ENCODE data around the gene RNF31. TPM values are rescaled to one million over a fixed set of nuclear protein-coding genes. Genes with fewer than 3 reads are reported as not detected.

RNF31 gene
- total and polyA plus RNA-seq, 9 donors, result 19.2 to 74.4 (median 52.3) TPM

DNA sequence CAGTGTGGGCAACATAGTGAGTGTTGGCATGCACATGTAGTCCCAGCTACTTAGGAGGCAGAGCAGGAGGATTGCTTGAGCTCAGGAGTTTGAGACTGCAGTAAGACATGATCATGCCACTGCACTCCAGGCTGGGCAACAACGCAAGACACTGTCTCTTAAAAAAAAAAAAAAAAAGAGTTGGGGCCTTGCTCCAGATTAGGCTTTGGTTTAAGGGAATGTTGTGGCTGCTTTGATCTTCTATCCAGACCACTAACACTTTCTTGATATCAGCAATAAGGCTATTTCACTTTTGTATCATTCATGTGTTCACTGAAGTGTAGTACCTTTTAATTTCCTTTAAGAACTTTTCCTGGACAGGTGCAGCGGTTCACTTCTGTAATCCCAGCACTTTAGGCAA is 19.6 kb upstream of the RNF31 start:
- no peaks in the 10 kb centered on the region for H3K27me3 ChIP-seq
- DNase-seq, result no peak
- TF ChIP-seq EP300 (IDR thresholded peaks at IDR 0.05) (no peak), POLR2A (IDR thresholded peaks at IDR 0.05) (no peak)
- TF ChIP-seq, protein P1, sequence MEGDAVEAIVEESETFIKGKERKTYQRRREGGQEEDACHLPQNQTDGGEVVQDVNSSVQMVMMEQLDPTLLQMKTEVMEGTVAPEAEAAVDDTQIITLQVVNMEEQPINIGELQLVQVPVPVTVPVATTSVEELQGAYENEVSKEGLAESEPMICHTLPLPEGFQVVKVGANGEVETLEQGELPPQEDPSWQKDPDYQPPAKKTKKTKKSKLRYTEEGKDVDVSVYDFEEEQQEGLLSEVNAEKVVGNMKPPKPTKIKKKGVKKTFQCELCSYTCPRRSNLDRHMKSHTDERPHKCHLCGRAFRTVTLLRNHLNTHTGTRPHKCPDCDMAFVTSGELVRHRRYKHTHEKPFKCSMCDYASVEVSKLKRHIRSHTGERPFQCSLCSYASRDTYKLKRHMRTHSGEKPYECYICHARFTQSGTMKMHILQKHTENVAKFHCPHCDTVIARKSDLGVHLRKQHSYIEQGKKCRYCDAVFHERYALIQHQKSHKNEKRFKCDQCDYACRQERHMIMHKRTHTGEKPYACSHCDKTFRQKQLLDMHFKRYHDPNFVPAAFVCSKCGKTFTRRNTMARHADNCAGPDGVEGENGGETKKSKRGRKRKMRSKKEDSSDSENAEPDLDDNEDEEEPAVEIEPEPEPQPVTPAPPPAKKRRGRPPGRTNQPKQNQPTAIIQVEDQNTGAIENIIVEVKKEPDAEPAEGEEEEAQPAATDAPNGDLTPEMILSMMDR (IDR thresholded peaks at IDR 0.05), result no peak
- H3K4me1 ChIP-seq (ENCODE audit: insufficient read depth), result no peaks in the 10 kb centered on the region
- H3K36me3 ChIP-seq, result no peaks in the 10 kb centered on the region
- 73 to 84% (median 77%) methylated on average over 2 of the region's 2 CpGs for WGBS, 3 donors
- H3K27ac ChIP-seq, result no peak overlapping the region
- intact Hi-C loops (cut with DNase I), result no loop called here
- no peaks in the 10 kb centered on the region for H3K9me3 ChIP-seq
- H3K4me3 ChIP-seq, result no peak overlapping the region

DNA sequence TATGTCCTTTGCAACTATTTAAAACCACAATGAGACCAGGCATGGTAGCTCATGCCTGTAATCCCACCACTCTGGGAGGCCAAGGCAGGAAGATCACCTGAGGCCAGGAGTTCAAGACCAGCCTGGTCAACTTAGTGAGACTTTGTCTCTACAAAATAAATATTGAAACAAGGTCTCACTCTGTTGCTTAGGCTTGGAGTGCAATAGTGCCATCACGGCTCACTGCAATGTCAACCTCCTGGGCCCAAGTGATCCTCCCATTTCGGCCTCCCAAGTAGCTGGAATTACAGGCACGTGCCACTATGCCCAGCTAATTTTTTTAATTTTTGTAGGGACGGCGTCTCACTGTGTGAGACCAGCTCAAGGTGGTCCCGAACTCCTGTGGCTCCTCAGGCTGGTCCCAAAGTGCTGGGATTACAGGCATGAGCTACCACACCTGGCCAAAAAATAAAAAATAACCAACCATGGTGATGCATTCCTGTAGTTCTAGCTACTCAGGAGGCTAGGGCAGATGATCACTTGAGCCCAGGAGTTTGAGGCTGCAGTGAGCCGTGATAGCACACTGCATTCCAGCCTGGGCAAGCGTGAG is 17.8 kb upstream of the RNF31 start:
- peak in 1 of 5 donors; percentile 19 for DNase-seq

DNA sequence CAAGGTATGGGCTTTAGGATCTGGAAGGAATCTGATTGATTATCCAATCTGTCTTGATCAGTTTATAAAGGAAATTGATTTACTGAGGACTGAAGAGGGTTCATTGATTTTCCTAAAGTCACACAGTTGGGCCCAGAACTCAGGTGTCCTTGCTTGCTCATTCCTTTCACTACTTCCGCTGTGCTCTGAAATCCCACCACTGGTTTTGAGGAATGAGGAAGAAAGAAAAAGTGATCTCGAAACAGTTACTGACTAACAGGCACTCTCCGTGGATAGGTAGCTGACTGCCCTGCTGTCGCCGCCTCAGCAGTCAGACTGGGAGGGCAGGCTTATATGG is 16.9 kb upstream of the RNF31 start, which contains the start of gene FITM1:
FITM1 (plus strand) TSS at position 280 of the 337 bp plus-strand sequence. CDS start 905 bp downstream, outside the sequence.
- Histone ChIP-seq H3K9me3 (no peaks in the 10 kb centered on the region), H3K4me1 (ENCODE audit: insufficient read depth) (no peaks in the 10 kb centered on the region), H3K27me3 (no peaks in the 10 kb centered on the region), H3K27ac (no peak within 1 kb of the TSS), H3K36me3 (no peaks in the 10 kb centered on the region), H3K4me3 (no peak within 1 kb of the TSS)
- DNase-seq, result peak in 1 of 5 donors; percentile 15
- TF ChIP-seq POLR2A (IDR thresholded peaks at IDR 0.05) (no peak), EP300 (IDR thresholded peaks at IDR 0.05) (no peak)
- intact Hi-C loops (cut with DNase I), result no loop called here
- WGBS, 3 donors, result 92 to 95% (median 93%) methylated on average over 5 of the region's 5 CpGs

More for the DNA sequence above, 17.8 kb upstream of the RNF31 start:
- H3K27me3 ChIP-seq, result no peaks in the 10 kb centered on the region
- H3K9me3 ChIP-seq, result no peaks in the 10 kb centered on the region
- intact Hi-C loops (cut with DNase I), result no loop called here
- no peaks in the 10 kb centered on the region for H3K36me3 ChIP-seq
- H3K27ac ChIP-seq, result no peak overlapping the region
- TF ChIP-seq POLR2A (IDR thresholded peaks at IDR 0.05) (no peak), EP300 (IDR thresholded peaks at IDR 0.05) (no peak)
- TF ChIP-seq, protein P1 (IDR thresholded peaks at IDR 0.05), result no peak
- H3K4me3 ChIP-seq, result no peak overlapping the region
- no peaks in the 10 kb centered on the region for H3K4me1 ChIP-seq (ENCODE audit: insufficient read depth)
- WGBS, 3 donors, result 91 to 94% (median 93%) methylated on average over 8 of the region's 8 CpGs

DNA sequence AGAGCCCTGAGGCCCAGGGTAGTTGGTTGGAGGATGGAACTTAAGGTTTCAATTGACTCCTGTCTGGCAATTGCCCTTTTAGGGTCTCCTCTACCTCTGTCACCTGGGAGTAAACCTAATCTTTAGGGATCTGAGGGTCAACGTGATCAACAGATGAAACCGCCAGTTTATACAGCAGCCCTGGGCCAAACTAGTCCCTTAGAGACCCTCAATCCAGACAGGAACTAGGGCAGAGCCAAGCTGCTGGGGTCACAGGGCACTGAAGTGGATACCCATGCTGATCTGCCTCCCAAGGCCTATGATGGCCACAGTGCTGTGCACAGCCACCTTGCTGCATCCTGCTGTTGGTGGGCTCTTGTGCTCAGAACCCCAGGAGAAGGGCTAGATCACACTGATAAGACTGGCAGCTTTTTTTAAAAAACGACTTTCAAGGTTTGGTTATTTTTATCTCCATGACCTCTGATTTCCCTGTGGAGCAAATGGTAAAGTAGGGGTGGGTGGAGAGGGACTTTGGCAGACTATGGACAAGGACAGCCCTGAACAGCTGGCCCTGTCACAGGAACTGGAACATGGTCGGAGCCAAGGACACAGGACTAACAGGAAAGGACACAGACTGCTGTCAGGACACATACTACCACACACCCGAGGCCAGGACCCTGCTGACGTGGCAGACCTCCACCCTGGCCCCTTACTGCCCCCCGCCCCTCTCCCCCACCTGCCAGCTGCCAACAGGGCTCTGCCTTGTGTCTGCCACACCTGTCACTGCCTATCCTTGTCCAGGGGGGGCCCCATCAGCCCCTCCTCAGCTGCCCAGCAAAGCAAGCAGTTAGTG is 16.4 kb upstream of the RNF31 start:
- 60 to 62% (median 62%) methylated on average over 7 of the region's 7 CpGs for WGBS, 3 donors
- TF ChIP-seq EP300 (IDR thresholded peaks at IDR 0.05), result no peak
- TF ChIP-seq, protein P1 (IDR thresholded peaks at IDR 0.05), result no peak
- no peak for TF ChIP-seq POLR2A (IDR thresholded peaks at IDR 0.05)
- Histone ChIP-seq H3K4me3 (no peak overlapping the region), H3K4me1 (ENCODE audit: insufficient read depth) (peaks cover 1% of the 10 kb centered on the region), H3K36me3 (no peaks in the 10 kb centered on the region), H3K27me3 (no peaks in the 10 kb centered on the region), H3K27ac (no peak overlapping the region), H3K9me3 (no peaks in the 10 kb centered on the region)
- intact Hi-C loops (cut with DNase I), result no loop called here
- peak in 2 of 5 donors; percentile 16 to 29 for DNase-seq

DNA sequence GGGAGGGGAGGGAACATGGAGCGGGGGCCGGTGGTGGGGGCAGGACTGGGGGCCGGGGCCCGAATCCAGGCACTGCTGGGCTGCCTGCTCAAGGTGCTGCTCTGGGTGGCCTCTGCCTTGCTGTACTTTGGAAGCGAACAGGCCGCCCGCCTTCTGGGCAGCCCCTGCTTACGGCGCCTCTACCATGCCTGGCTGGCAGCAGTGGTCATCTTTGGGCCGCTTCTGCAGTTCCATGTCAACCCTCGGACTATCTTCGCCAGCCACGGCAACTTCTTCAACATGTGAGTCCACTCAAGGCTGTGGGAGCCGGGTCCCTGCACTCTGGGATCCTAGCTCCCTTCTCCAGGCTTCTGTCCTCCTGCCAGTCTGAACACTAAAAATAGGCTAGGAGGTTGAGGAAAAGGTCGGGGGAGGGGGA is 15.7 kb upstream of the RNF31 start:
- TF ChIP-seq POLR2A (IDR thresholded peaks at IDR 0.05), result no peak
- TF ChIP-seq, protein P1 (IDR thresholded peaks at IDR 0.05), result no peak
- peak in 1 of 5 donors; percentile 30 for DNase-seq
- 82 to 87% (median 85%) methylated on average over 11 to 15 of the region's 15 CpGs for WGBS, 3 donors
- intact Hi-C loops (cut with DNase I), result no loop called here
- Histone ChIP-seq H3K9me3 (no peaks in the 10 kb centered on the region), H3K4me3 (no peak overlapping the region), H3K27me3 (no peaks in the 10 kb centered on the region), H3K27ac (no peak overlapping the region), H3K4me1 (ENCODE audit: insufficient read depth) (peaks cover 2% of the 10 kb centered on the region), H3K36me3 (no peaks in the 10 kb centered on the region)

Data from ovary (tissue), 9 donors.